T-helper 2 cell (primary cell): ENCODE results near the gene LAMA5.
"Not testable (repeated sequence)": the region's sequence is repeated elsewhere in the genome, so short reads cannot be mapped to it uniquely, and the experiment has no call there.

Source experiments
- DNase-seq, 5 experiments: peaks; one replicate each; pipeline versions ENCODE4 v3.0.0 to v3.0.0-alpha.2; 2012 to 2022

Gene LAMA5

GRCh38 chr20:62390317-62391164 lies 23.4 kb upstream of the LAMA5 start:
- no peak for DNase-seq

- no peak for DNase-seq
Measured at GRCh38 chr20:62389601-62390087, 22.5 kb upstream of the LAMA5 start.

- no peak for DNase-seq
Measured at GRCh38 chr20:62388839-62389600, 21.9 kb upstream of the LAMA5 start.

GRCh38 chr20:62387933-62388635 lies 21.0 kb upstream of the LAMA5 start:
- no peak for DNase-seq

- peak in 1 of 5 experiments; percentile 50 for DNase-seq
Measured at GRCh38 chr20:62387219-62387913, 20.3 kb upstream of the LAMA5 start.

- DNase-seq = peak; percentile 85 to 96 (median 88)
Measured at GRCh38 chr20:62386383-62387218, 19.5 kb upstream of the LAMA5 start, which contains the start of gene RPS21. RPS21 (plus strand) TSS chr20:62387103; CDS start chr20:62387339, 236 bp downstream.

GRCh38 chr20:62382306-62383198 lies 15.4 kb upstream of the LAMA5 start:
- DNase-seq = peak; percentile 46 to 80 (median 67)

GRCh38 chr20:62381842-62382241 lies 14.7 kb upstream of the LAMA5 start:
- DNase-seq = no peak

GRCh38 chr20:62381202-62381797 lies 14.2 kb upstream of the LAMA5 start:
- DNase-seq = no peak

- no peak for DNase-seq
Measured at GRCh38 chr20:62378215-62378614, 11.1 kb upstream of the LAMA5 start.

- DNase-seq = no peak
Measured at GRCh38 chr20:62377615-62378178, 10.6 kb upstream of the LAMA5 start.

- no peak for DNase-seq
Measured at GRCh38 chr20:62377064-62377461, 10.0 kb upstream of the LAMA5 start.

- no peak for DNase-seq
Measured at GRCh38 chr20:62376112-62377063, 9.3 kb upstream of the LAMA5 start.

GRCh38 chr20:62374331-62375152 lies 7.4 kb upstream of the LAMA5 start:
- DNase-seq = no peak

GRCh38 chr20:62373631-62374179 lies 6.6 kb upstream of the LAMA5 start:
- not testable (repeated sequence) for DNase-seq

- no peak for DNase-seq
Measured at GRCh38 chr20:62372042-62372993, 5.2 kb upstream of the LAMA5 start.
